Endodermal cell (in vitro differentiated cells): Measurements from ENCODE around the gene ANKFY1. TPM values are rescaled to one million over a fixed set of nuclear protein-coding genes. Genes with fewer than 3 reads are reported as not detected.
A peak's percentile ranks its signal among the peaks of the same experiment; 100 is the strongest.

Source experiments
- DNase-seq: peaks from one replicate; pipeline ENCODE4 v3.0.0-alpha.2; 2017
- H3K27ac ChIP-seq: 2 replicates; pipeline ENCODE4 v1.5.1; 2013; ENCODE audit warnings: mild to moderate bottlenecking, low read depth, low read length, moderate library complexity
- H3K27me3 ChIP-seq: 2 replicates; pipeline ENCODE4 v1.6.1; 2013; ENCODE audit warnings: mild to moderate bottlenecking, low read length, moderate library complexity; ENCODE audit not compliant: insufficient read depth, control insufficient read depth, poor library complexity, severe bottlenecking
- H3K36me3 ChIP-seq: 2 replicates; pipeline ENCODE4 v1.7.0; 2013; ENCODE audit warnings: mild to moderate bottlenecking, low read length, moderate library complexity; ENCODE audit not compliant: control insufficient read depth, insufficient read depth
- H3K4me1 ChIP-seq: one replicate; pipeline ENCODE4 v1.7.0; 2013; ENCODE audit warnings: low read length; ENCODE audit not compliant: control insufficient read depth, insufficient read depth
- H3K4me3 ChIP-seq: 2 replicates; pipeline ENCODE4 v1.5.1; 2013; ENCODE audit warnings: mild to moderate bottlenecking, low read length, moderate library complexity
- H3K9ac ChIP-seq: 2 replicates; pipeline ENCODE4 v1.6.1; 2013; ENCODE audit warnings: mild to moderate bottlenecking, low read length, moderate library complexity; ENCODE audit not compliant: poor library complexity, severe bottlenecking; ENCODE audit errors: extremely low read depth
- H3K9me3 ChIP-seq: 2 replicates; pipeline ENCODE4 v1.6.1; 2013; ENCODE audit warnings: mild to moderate bottlenecking, low read length, moderate library complexity; ENCODE audit not compliant: control insufficient read depth
- H3K27ac Mint-ChIP-seq: 2 replicates; pipeline ENCODE4 v1.8.0; 2020; ENCODE audit warnings: mixed read lengths
- H3K27me3 Mint-ChIP-seq: 2 replicates; pipeline ENCODE4 v1.8.0; 2021; ENCODE audit warnings: mild to moderate bottlenecking, mixed read lengths; ENCODE audit not compliant: insufficient read depth
- H3K36me3 Mint-ChIP-seq: 2 replicates; pipeline ENCODE4 v1.8.0; 2020; ENCODE audit warnings: low read depth, mixed read lengths
- H3K4me1 Mint-ChIP-seq: 2 replicates; pipeline ENCODE4 v1.8.0; 2020; ENCODE audit warnings: mixed read lengths
- H3K4me3 Mint-ChIP-seq: 2 replicates; pipeline ENCODE4 v1.8.0; 2020; ENCODE audit warnings: mild to moderate bottlenecking, moderate library complexity, mixed read lengths
- H3K9me3 Mint-ChIP-seq: 2 replicates; pipeline ENCODE4 v1.8.0; 2020; ENCODE audit warnings: mild to moderate bottlenecking, mixed read lengths
- WGBS, 2 experiments: methylation state at CpG; one replicate each; pipeline versions ENCODE4 v1.1.5 to v1.1.7; 2013; ENCODE audit warnings: missing lambda C conversion rate in 2 of 2, mixed read lengths in 1 of 2; ENCODE audit not compliant: insufficient coverage in 1 of 2, insufficient read length in 1 of 2; 5-methylcytosine and 5-hydroxymethylcytosine counted together
- total RNA-seq, 2 donors: library from RNA; stranded (reverse); fragmentation: NEBNext Ultra II Directional in 1 of 2; extraction: Animal tissue kit (Norgen Biotek cat#: 25700) in 1 of 2; gene quantifications; 2 replicates in 1 of 2; 3 replicates in 1 of 2; pipeline ENCODE4 v1.2.1, GENCODE V29; 2021
- TF ChIP-seq, protein P1 (sequence below): fragments of 200-600 bp; sonication (generic); conservative IDR thresholded peaks from 2 replicates; pipeline ENCODE4 v1.5.0; 2021; ENCODE audit warnings: antibody characterized with exemption, mild to moderate bottlenecking

Gene ANKFY1
- total RNA-seq, 2 donors from 2014 or later, result 48.0 to 62.4 TPM

GRCh38 chr17:4201226-4201625, 62.6 kb downstream of the ANKFY1 start:
- Mint-ChIP-seq H3K4me1 (no peaks in the 10 kb centered on the region), H3K36me3 (peaks cover 51% of the 10 kb centered on the region), H3K9me3 (no peaks in the 10 kb centered on the region), H3K27ac (no peak overlapping the region), H3K4me3 (no peak overlapping the region), H3K27me3 (no peaks in the 10 kb centered on the region)
- H3K27ac ChIP-seq, result no peak overlapping the region
- no peak for DNase-seq
- H3K9me3 ChIP-seq, result no peaks in the 10 kb centered on the region
- H3K9ac ChIP-seq, result no peak overlapping the region
- no peak overlapping the region for H3K4me3 ChIP-seq
- peaks cover 74% of the 10 kb centered on the region for H3K36me3 ChIP-seq
- TF ChIP-seq, protein P1, sequence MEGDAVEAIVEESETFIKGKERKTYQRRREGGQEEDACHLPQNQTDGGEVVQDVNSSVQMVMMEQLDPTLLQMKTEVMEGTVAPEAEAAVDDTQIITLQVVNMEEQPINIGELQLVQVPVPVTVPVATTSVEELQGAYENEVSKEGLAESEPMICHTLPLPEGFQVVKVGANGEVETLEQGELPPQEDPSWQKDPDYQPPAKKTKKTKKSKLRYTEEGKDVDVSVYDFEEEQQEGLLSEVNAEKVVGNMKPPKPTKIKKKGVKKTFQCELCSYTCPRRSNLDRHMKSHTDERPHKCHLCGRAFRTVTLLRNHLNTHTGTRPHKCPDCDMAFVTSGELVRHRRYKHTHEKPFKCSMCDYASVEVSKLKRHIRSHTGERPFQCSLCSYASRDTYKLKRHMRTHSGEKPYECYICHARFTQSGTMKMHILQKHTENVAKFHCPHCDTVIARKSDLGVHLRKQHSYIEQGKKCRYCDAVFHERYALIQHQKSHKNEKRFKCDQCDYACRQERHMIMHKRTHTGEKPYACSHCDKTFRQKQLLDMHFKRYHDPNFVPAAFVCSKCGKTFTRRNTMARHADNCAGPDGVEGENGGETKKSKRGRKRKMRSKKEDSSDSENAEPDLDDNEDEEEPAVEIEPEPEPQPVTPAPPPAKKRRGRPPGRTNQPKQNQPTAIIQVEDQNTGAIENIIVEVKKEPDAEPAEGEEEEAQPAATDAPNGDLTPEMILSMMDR, result no peak
- no peaks in the 10 kb centered on the region for H3K4me1 ChIP-seq
- 98 to 100% methylated on average over 1 to 4 of the region's 4 CpGs for WGBS, 2 experiments
- no peaks in the 10 kb centered on the region for H3K27me3 ChIP-seq

DNA sequence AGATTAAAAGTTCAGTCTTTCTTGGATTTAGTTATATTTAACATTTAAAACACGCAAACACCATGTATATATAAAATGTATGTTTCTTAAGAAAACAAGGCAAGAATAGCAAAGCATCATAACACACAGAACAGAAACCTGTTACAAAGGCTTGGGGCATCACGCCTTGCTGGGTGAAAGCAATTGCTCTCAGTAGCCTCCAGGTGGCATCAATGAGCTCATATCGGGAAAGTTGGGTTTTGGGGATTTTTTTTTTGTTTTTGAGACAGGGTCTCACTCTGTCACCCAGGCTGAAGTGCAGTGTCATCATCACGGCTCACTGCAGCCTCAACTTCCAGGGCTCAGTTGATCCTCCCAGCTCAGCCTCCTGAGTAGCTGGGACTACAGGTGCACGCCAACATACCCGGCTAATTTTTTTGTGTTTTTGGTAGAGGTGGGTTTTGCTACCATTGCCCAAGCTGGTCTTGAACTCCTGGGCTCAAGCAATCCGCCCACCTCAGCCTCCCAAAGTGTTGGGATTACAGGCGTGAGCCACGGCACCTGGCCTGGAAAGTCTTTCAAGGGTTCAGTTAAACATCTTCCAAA, 63.9 kb downstream of the ANKFY1 start:
- Mint-ChIP-seq H3K9me3 (no peaks in the 10 kb centered on the region), H3K27me3 (no peaks in the 10 kb centered on the region), H3K27ac (no peak overlapping the region), H3K36me3 (peaks cover 50% of the 10 kb centered on the region), H3K4me3 (no peak overlapping the region), H3K4me1 (no peaks in the 10 kb centered on the region)
- H3K36me3 ChIP-seq, result peaks cover 74% of the 10 kb centered on the region
- DNase-seq, result peak; percentile 81
- H3K4me3 ChIP-seq, result no peak overlapping the region
- no peak overlapping the region for H3K27ac ChIP-seq
- no peak overlapping the region for H3K9ac ChIP-seq
- no peaks in the 10 kb centered on the region for H3K4me1 ChIP-seq
- 35 to 66% methylated on average over 2 to 8 of the region's 9 CpGs for WGBS, 2 experiments
- H3K27me3 ChIP-seq, result no peaks in the 10 kb centered on the region
- H3K9me3 ChIP-seq, result no peaks in the 10 kb centered on the region
- TF ChIP-seq, protein P1, result peak; percentile 84

DNA sequence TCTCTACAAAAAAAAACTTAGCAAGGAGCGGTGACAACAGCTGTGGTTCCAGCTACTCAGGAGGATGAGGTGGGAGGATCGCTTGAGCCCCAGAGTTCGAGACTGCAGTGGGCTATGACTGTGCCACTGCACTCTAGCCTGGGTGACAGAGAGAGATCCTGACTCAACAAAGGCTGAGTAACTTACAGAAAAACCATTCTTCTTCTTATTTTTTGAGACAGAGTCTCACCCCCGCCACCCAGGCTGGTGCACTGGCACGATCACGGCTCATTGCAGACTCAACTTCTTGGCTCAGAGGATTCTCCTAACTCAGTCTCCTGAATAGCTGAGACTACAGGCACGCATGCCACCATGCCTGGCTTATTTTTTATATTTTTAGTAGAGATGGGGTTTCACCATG, 64.8 kb downstream of the ANKFY1 start:
- no peak overlapping the region for H3K27ac Mint-ChIP-seq
- no peaks in the 10 kb centered on the region for H3K27me3 Mint-ChIP-seq
- WGBS, 2 experiments, result 97 to 100% methylated on average over 5 to 6 of the region's 7 CpGs
- Histone ChIP-seq H3K9me3 (no peaks in the 10 kb centered on the region), H3K27ac (no peak overlapping the region), H3K9ac (no peak overlapping the region), H3K4me3 (no peak overlapping the region), H3K36me3 (peaks cover 74% of the 10 kb centered on the region), H3K27me3 (no peaks in the 10 kb centered on the region), H3K4me1 (no peaks in the 10 kb centered on the region)
- peaks cover 50% of the 10 kb centered on the region for H3K36me3 Mint-ChIP-seq
- no peak overlapping the region for H3K4me3 Mint-ChIP-seq
- TF ChIP-seq, protein P1, result no peak
- no peaks in the 10 kb centered on the region for H3K4me1 Mint-ChIP-seq
- no peak for DNase-seq
- no peaks in the 10 kb centered on the region for H3K9me3 Mint-ChIP-seq
